ENCODE measurements around the gene MUC2.

Gene MUC2

DNA sequence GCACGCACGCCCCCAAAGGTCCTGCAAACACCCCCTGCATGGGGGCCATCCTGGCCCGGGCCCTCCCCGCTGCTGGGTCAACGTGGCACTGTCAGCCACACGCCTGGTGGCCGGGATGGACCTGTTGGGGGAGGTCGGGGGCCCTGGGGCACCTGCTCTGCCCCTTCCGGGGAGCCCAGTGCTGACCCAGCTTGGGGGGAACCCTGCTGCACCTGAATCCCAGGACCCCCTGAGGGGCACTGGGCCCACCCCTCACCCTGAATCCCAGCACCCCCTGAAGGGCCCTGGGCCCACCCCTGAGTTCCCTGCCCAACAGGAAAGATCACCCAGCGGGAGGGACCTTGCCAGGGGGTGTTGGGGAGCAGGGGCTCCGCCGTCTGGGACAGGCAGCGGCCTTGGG, 37.7 kb upstream of the MUC2 start:
- no peak for DNase-seq

DNA sequence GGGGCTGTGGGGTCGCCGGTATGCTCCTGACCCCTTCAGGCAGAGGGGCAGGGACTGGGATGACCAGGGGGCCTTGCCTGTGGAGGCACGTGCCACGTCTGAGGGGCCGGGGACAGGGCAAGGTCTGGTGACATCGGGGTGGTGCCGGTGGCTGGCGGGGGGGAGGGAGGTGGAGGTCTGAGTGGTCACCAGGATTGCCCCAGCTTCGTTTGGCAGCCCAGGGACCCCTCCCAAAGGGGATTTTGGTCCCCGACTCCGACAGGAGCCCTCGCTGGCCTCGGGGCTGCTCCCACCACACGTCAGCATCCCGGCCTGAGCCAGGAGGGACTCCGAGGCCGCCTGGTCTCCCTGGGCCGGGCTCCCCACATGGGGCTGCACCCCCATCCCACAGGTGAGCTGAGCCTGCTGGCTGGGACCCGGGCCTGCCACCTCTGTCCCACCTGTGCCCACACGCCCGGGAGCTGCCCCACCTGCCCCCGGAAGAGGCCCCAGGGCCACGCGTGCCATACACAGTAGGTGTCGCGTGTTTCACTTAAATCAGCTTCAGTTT, 37.1 kb upstream of the MUC2 start:
- DNase-seq: no peak

DNA sequence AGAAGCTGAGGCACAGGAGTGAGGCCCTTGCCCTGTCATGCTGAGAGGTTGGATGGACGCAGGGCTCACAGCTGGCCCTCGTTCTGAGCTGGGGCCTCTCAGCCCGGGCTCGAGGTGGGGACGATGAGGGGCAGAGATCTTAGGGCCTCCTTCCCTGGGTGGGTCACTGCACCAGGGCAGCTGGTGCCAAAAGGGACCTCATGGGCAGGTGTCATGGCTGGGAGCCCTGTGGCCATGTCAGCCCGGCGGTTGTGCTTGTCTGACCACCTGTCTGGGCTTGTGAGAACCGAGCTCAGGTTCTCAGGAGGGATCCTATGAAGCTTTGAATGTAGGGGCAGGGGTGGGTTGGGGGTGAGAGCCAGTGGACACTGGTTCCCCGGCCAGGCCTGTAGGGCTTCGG, 36.3 kb upstream of the MUC2 start:
- DNase-seq: no peak

DNA sequence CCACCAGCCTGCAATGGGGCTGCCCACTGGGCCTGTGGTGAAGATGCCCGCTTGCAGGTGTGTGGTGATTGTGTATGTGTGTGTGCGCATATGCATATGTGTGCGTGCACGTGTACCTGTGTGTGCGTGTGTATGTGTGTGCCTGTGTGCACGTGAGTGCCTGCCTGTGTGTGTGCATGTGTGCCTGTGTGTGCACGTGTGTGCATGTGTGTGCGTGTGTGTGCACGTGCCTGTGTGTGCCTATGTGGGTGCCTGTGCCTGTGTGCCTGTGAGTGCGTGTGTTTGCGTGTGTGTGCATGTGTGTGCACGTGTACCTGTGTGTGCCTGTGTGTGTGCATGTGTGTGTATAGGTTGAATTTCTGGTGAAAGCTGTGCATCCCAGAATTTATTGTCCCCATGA, 35.8 kb upstream of the MUC2 start:
- DNase-seq: no peak

- DNase-seq: no peak
Measured at GRCh38 chr11:1039481-1040427, 34.9 kb upstream of the MUC2 start.

DNA sequence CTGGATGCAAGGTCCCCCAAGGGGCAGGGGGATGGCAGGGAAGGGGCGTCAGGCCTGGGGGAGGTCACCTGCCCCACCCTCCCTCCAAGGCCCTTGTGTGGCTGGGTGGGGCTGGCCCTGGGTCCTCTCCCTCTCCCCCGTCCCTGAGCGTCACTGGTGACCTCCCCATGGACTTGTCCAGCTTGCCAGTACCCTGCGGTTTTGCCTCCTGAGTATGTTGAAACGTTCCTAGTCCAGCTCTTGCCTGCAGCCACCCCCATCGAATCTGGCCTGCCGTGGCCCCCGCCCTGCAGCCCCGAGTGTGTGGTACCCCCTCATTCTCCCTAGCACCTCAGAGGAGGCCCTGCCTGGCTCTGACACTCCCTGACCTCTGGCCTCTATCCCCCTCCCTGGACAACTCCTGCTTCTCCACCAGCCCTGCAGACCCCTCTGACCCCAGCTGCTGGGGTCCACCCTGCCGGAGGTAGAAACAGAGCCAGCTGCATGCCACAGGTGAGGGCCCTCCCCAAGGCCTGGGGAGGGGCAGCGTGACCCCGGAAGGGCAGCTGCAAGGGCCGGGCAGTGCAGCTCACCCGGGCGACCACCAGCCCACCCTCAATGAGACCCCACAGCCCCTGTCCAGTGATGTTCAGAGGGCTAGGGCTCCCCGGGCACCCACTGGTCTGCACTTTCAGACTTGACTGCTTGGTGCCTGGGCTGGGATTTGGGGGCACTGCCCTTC, 34.1 kb upstream of the MUC2 start:
- DNase-seq: no peak

- DNase-seq: no peak
Measured at GRCh38 chr11:1041149-1041467, 33.6 kb upstream of the MUC2 start.

GRCh38 chr11:1041471-1041870, 33.2 kb upstream of the MUC2 start:
- DNase-seq: no peak

- DNase-seq: no peak
Measured at GRCh38 chr11:1041936-1042608, 32.6 kb upstream of the MUC2 start.

- no peak for DNase-seq
Measured at GRCh38 chr11:1042626-1043562, 31.8 kb upstream of the MUC2 start.

- DNase-seq: no peak
Measured at GRCh38 chr11:1043563-1044096, 31.0 kb upstream of the MUC2 start.

DNA sequence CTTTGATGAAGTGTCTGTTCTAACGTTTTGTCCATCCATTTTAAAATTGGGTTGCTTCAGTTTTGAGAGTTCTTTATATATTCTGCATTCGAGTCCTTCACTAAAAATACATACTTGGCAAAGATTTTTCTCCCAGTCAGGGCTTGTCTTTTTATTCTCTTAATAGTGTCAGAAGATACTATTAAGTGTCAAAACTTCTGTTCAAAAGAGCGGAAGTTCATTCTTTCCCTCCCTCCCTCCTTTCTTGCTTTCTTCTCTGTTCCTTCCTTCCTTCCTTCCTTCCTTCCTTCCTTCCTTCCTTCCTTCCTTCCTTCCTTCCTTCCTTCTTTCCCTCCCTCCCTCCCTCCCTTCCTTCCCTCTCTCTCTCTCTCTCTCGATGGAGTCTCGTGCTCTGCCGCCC, 30.5 kb upstream of the MUC2 start:
- no peak for DNase-seq

DNA sequence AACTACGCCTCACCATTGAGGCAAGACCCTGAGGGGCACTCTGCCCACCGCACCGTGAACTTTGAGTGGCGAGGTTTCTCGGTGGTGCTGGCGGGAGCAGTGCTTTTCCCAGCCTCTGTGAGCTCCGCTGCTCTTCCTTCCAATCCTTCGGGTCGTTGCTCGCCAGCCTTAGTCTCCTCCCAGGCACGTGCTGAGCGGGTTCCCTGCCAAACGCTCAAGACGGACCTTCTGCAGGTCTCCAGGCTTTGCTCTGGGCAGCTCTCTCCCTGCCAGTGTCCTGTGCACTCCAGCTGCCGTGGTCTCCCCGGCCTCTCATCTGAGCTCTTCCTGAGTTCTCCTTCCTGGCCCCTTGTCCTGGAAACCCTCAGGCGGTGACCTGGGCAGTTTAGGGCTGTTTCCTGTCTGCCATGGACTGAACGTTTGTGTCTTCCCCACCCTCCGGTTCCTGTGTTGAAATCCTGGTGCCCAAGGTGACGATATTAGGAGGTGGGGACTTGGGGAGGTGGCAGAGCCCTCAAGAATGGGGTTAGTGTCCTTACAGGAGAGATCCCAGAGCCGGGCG, 27.0 kb upstream of the MUC2 start:
- DNase-seq: no peak

GRCh38 chr11:1048375-1049070, 26.2 kb upstream of the MUC2 start:
- no peak for DNase-seq

DNA sequence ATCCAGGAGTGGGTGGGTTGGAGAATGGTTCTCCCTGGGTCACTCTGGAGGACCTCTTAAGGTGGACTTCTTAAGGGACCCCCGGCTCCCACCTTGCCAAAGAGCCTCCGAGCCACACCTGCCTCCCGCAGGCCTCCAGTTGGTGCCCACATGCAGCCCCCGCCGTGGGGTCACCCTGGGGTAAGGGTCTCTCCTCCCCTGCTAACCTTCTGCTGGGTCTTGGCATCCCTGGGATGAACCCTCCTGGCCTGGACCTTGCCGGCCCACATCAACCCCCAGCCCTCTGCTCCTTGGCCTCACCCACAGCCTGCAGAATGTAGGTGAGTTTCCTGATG, 25.6 kb upstream of the MUC2 start:
- no peak for DNase-seq

DNA sequence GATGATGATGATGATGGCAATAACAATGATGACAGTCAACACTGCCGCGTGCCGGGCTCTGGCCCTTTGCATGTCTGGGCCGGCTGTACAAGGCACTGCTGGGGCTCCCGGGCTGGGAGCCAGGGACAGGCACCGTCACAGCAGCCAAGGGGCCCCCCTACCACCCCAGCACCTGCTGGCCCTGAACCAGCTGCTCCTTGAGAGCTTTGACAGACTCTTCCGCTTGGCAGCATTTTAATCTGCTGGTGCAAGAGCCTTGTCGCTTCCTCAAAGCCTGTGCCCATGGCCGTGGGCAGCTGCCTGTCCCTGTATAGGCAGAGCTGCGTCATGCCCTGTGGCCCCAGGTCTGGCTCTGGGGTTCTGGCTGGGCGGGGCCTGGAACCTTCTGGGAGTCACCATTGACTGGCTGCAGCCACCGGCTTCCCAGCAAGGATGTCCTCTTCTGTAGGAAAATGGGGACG, 25.2 kb upstream of the MUC2 start:
- no peak for DNase-seq

DNA sequence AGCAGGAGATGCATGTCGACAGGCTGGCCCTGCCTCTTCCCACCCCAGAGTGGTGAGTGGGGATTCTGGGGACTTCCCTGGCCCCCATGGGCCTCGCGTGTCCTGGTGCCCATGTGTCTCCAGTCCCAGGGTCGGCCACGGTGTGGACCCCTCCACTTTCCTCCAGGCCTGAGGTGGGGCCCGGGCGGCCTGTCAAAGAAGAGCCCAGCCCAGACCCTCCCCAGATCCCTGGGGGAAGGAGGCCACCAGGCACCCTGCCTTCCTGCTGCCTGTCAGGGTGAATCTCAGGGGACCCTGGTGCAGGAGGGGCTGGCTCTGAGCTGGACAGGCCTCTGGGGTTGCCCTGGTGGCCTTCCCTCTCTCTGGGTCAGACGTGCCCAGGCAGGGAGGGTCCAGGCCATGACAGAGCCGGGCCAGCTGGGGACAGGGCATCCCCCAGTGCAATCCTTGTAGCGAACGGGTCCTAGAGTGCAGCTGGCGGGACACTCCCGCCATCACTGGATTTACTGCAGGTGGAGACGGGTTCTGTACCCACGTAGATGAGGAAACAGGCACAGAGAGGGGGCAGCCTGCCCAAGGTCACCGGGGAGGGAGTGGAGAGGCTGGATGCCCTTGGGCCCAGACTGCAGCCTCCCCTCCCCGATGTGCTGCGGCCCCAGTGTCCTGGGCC, 24.6 kb upstream of the MUC2 start:
- no peak for DNase-seq

DNA sequence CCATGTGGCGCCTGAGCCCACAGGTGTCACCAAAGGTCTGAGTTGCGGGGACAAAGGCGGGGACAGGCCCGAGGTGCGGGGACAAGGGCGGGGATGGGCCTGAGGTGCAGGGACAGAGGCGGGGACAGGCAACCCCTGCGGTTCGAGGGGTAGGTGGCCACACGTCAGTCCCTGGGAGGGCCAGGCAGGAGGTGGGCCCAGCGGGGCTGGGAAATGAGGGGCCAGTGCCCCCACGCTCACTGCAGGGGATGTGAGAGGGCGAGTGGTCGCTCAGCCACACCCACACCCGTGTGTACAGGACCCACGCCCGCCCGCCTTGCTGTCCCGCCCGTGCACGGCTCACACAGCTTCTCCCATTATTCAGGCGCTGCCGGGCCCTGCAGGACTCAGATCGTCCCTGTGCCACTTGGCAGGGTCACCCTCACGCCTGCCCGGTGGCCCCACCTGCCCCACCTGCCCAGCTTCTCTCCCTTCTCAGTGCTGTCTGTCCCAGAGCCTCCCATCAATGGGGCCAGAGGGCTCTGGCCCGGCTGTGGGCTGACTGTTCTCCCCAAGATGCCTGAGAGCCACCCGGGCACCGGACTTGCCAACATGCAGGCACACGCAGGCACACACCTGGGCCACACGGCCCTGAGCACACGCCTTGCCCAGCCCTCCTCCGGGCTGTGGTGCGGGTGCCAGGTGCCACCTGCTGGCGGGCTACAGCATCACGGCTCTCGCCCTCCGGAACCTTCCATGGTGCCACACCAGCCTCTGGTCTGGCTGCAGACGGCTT, 23.9 kb upstream of the MUC2 start:
- peak; percentile 88 for DNase-seq

DNA sequence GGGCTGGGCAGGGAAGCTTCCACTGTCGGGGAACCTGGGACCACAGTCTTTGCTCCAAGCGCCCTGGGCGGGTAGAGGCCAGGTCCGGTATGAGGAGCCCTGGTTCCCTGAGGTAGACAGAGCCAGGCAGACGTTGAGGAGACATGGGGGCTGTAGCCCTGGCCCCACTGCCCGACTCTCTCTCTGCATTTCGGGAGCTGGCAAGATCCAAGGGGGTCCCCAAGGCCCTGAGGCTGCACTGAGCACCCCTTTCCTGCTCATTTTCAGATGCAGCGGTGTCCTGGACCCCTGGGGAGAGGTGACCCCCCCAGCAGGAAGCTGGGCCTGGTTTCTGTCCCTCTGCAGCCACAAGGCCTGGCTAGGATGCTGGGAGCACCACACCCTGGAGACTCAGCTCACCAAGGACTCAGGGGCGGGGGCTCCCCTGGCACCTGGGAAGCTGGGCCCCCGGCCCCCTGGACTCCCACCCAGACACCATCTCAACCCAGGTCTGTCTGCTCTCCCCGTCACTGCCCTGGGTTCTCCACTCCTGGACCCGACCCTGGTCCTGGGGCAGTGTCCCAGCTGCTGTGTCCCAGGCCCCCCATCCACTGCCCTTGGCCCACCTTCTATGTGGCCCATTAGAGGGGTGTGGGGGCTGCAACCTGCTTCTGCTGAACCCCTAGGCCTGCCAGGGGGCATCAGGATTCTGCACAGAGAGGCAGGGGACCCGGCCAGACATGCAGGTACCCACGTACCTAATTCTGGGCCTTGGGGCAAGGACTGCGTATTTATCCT, 23.1 kb upstream of the MUC2 start:
- DNase-seq: no peak

Measured in activated CD8-positive, alpha-beta memory T cell treated with anti-CD3 and anti-CD28 coated beads, Interleukin-2, amount 50 U/mL, for 48 hours (primary cell).